NT2/D1 (cell line): ENCODE data around the gene ZNF138.

Source experiments
- SUZ12 ChIP-seq: IDR thresholded peaks from 2 replicates; pipeline ENCODE4 v1.6.1; 2011; ENCODE audit not compliant: insufficient read length, insufficient read depth; ENCODE audit errors: extremely low read depth
- ZNF274 ChIP-seq: IDR thresholded peaks from 2 replicates; pipeline ENCODE4 v1.6.1; 2011; ENCODE audit warnings: mild to moderate bottlenecking, low read depth, low read length

- no peak for TF ChIP-seq SUZ12
- TF ChIP-seq ZNF274, result no peak
Measured at GRCh38 chr7:64775289-64775688, 18.9 kb upstream of the ZNF138 start.
